T-helper 1 cell treated with Interleukin-12 subunit alpha and Interleukin-12 subunit beta and Interleukin-4 antibody, amounts not matched to agents 30 ng/mL and 1 ng/mL, for 36 hours (primary cell): ENCODE data around the gene RBMS2. TPM values are rescaled to one million over a fixed set of nuclear protein-coding genes. Genes with fewer than 3 reads are reported as not detected.
"Not testable (repeated sequence)": the region's sequence is repeated elsewhere in the genome, so short reads cannot be mapped to it uniquely, and the experiment has no call there.

Experiments
- intact Hi-C: fragments of 100-400 bp; cut with micrococcal nuclease; formaldehyde crosslinking; loops from one replicate; pipeline ENCODE4 v1.15.1; 2024
- total RNA-seq: library from RNA; stranded (reverse); gene quantifications from 2 replicates; pipeline ENCODE4 v1.2.3, GENCODE V29; 2022

RBMS2 gene, protein sequence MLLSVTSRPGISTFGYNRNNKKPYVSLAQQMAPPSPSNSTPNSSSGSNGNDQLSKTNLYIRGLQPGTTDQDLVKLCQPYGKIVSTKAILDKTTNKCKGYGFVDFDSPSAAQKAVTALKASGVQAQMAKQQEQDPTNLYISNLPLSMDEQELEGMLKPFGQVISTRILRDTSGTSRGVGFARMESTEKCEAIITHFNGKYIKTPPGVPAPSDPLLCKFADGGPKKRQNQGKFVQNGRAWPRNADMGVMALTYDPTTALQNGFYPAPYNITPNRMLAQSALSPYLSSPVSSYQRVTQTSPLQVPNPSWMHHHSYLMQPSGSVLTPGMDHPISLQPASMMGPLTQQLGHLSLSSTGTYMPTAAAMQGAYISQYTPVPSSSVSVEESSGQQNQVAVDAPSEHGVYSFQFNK
- total RNA-seq = 5.3 and 5.6 TPM in 2 replicates

DNA sequence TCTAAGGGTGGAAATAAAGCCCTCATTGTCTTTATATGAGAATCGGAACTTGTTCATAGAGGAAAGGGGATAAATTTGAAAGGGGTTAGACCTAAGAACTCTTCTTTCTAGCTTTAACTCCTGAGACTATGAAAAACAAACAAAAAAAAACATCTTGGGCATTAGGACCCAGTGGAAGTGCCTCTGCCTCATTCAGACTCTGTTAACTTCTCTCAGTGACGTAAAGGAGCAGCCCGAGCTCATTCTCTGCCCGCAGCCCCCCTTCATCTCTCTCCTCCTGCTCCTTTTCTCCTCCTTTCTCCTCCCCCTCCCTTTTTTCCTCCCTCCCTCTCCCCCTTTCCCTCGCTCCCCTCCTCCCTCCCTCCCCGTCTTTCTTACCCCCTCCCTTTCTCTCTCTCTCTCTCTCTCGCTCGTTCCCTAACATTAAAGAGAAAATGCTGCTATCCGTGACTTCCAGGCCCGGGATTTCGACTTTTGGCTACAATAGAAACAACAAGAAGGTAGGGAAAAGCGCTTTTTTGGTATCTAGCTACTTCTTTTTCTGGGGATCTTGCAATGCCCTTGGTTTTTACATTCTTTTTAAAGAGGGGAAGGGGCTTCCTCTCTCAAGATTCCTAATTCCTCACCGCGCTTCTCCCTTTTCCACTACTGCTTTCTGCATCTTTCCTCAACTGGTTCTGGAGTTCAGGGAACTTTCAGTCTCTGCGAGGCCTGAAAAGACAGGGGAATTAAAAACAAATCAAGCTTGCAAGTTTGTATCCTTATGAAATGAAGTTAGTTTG is at the start of gene RBMS2:
TSS of gene RBMS2 (plus strand) at position 231 of the 782 bp plus-strand sequence. CDS start at position 435, 204 bp downstream.
- intact Hi-C loops = loop anchor here (1.0 kb wide), 1 partner anchor 109 kb away; the partner anchor contains the start of gene BAZ2A

DNA sequence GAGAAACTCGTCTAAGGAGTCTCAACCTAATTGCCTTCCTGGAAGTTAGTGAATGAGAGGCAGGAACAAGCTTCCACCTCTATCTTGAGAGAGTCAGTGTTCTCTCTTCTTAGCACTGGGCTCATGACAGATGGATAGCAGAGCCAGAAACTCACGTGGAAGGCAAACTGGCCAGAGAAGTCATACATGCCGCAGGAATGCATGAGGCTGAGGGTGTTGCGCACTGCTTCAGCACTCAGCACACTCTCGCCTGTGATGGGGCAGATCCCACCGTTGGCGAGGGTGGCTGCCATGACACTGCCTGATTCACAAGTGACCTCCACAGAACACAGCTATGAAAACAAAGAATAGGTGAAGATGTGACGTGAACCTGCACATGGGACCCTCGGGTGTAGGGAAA is 47.2 kb upstream of the RBMS2 start:
- intact Hi-C loops = no loop called here

DNA sequence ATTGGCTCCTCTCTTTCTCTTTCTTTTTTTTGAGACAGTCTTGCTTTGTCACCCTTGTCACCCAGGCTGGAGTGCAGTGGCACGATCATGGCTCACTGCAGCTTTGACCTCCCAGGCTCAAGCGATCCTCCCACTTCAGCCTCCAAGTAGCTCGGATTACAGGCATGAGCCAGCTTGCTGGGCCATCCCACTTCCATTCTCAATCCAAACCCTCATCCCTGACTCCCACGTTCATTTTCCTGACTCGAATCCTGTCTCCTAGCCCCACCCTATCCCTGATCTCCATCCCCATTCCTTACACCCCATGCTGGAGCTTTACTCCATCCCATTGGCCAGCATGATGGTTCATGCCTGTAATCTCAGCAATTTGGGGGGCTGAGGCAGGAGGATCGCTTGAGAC is 45.5 kb upstream of the RBMS2 start:
- intact Hi-C loops = no loop called here

DNA sequence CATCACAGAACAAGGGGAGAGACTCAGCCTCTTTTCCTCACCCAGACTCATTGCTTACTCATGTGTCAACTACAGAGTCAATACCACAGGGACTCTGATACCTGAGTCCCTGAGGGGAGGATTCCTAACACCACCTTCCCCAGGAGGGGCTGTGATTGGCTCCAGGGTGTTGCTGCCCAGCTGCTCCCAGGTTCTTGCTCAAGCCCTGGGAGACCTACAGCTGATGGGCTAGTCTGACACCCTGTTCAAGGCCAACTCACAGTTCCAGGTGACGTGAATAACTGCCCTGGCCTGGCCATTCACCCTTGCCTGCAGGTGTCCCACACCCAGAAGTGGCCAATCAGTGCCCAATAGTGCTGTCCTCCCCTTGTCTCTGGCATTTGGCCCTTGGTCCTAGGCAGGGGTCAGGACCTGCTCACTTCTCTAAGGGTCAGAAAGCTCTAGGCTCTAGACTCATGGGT is 44.6 kb upstream of the RBMS2 start:
- intact Hi-C loops = no loop called here

DNA sequence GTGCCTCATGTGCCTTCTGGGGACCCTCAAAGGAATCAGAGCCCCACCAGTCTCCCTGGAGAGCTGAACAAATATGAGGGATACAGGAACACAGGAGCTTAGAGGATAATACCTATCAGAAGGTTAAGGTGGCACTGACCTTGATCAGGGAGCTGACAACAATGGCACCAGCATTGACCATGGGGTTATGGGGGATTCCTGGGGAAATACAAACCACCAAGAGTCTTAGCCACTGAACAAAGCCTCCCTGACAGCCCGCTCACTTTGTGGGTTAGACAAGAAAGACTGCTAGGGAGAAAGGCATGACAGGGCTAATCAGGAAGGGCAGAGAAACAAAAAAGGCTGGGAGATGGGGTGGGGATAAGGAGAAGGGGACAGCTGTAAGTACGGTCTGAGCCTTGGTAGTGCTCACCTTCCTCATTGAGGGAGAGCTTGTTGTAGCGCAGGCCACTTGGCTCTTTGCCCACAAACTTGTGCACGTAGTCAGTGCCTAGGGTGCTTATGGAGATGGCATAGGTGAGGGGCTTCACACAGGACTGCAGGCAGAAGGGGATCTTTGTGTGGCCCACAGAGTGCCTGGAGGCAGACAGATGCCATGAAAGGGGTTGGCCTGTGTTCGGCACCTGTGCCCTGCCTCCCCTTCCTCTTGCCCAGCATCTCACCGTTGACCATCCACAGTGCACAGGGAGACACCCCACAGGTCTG is 43.9 kb upstream of the RBMS2 start:
- intact Hi-C loops = no loop called here

DNA sequence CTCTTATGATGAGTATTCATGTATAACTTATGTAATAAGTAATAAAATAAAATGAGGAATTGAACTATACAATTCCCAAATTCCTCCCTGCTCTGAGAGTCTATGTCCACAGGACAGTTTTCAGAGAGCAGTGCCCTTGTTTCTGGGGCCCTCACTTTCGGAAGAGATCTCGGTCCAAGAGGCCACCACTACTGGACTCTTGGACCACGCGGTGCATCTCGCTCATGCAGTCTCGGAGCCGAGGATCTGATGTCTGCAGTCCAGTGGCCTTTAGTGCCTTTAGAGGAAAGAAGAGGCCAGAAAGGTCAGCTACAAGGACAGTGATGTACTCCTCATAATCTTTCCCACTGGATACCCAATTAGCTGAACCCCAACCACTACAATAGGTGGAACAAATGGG is 42.0 kb upstream of the RBMS2 start:
- intact Hi-C loops = no loop called here

DNA sequence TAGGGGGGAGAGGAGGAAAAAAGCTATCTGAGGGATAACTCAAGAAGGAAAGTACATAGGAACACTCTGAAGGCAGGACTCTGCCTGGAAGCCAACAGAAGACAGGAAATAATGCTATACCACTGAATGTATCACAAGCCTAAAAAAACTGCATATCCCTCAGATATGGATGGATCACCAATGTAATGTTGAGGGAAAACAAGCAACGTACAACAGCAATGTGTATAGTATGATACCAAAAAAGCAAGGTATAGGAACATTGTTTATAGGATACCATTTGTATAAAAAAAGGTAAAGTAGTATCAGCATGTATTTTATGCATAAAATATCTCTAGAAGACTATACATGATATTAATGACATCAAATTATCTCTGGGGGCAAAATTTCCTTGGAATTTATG is 37.1 kb upstream of the RBMS2 start:
- intact Hi-C loops = no loop called here

DNA sequence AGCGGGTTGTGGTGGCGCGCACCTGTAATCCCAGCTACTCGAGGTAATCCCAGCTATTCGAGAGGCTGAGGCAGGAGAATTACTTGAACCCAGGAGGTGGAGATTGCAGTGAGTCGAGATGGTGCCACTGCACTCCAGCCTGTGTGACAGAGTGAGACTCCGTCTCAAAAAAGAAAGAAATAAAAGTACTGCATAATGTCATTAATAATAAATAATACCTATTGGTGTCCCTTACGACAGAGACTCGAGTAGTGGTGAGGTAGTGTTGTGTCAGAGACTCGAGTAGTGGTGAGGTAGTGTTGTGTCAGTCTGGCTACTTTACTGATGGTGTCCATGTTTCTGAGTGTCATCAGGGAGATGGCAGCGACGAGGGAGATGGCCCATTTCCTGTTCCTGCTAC is 34.9 kb upstream of the RBMS2 start:
- intact Hi-C loops = no loop called here

DNA sequence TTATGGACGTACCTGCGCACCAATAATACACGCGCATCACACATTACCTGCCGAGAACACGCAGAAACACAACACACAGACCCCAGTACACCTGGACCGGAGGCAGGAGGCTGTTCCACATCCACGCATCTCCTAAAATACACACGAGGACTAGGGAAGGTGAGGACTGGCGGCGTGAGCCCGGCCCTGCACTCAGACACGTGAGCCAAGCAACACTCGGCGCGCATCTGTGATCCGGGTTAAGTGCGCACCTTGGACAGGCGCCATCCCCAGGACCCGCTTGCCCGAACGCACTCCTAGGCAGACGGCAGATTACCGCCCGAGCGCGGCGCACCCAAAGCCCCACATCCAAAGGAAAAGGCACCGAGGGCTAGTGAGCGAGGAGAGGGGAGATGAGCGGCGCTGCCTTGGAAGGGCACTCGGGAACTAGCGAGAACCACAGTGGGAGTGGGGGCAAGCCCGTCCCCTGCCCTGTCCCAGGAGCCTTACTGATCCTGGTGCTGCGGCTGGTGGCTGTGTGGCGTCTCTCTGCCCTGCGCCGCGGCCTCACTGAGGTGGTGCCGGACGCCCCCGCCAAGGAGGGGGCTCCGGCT is 34.1 kb upstream of the RBMS2 start:
- intact Hi-C loops = loop anchor here (1.0 kb wide), 1 partner anchor 19 kb away; the partner anchor contains the start of gene SPRYD4

DNA sequence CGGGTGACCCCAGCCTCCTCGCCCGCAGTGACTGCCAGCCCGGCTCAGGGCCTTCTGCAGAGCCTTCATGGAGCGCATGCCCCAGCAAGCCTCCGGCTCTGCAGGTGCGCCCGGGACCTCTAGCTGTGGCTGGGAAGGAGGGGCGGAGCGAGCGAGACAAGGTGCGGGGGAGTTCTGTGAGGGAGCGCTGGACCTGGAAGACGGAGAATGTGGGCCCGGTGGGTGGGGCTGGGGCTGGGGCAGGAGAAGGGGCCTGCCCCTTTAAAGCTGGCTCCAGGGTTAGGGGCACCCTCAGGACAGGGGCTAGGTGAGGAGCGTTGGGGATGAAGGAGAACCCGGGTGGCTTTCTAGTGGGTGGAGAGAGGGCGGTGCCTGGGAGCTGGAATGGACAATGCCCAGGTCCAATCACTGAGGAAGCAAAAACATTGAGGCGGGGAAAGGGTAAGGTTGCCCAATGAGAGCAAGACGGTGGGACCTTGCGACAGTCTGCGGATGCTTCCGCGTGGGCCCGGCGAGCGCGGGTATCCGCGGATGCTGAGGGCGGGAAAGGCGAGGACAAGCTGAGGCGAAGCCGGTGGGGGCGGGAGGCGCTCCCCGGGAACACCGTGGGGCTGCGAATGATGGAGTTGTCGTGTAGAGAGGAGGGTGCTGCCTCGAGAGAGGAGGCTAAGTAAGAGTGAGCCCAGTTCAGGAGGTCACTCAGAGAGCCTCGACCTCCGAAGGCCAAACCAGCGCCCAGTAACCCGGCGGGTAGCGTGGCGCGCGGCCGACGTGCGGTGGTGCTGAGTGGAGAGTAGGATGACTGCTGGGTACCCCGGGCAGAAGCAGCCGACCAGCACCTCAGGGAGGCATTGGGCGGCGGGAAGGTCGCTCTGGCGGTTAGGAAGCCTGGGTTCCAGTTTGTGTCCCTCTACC is 33.3 kb upstream of the RBMS2 start, which contains the start of gene GLS2:
TSS of gene GLS2 (minus strand) at position 121 of the 915 bp plus-strand sequence. CDS start at position 78, 43 bp downstream.
- intact Hi-C loops = loop anchor here (1.0 kb wide), 1 partner anchor 20 kb away; the partner anchor contains the start of gene SPRYD4

DNA sequence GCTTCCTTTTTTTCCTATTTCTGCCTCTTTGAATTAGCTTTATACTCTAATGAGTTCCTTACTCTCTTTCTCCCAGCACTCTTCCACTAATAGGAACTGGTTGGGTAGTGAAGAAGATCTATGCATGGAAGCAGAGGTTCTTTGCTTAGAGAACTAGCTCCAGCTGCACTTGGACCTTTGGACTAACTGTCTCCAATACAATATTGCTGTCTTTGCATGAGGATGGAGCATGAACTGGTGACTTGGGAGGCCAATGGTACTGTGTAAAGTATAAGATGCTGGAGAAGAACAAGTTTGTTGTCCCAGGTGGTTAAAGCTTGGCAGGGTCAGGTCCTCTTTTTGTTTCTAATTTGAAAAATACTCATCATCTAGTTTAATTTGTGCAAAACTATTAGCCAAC is 31.3 kb upstream of the RBMS2 start:
- intact Hi-C loops = no loop called here

DNA sequence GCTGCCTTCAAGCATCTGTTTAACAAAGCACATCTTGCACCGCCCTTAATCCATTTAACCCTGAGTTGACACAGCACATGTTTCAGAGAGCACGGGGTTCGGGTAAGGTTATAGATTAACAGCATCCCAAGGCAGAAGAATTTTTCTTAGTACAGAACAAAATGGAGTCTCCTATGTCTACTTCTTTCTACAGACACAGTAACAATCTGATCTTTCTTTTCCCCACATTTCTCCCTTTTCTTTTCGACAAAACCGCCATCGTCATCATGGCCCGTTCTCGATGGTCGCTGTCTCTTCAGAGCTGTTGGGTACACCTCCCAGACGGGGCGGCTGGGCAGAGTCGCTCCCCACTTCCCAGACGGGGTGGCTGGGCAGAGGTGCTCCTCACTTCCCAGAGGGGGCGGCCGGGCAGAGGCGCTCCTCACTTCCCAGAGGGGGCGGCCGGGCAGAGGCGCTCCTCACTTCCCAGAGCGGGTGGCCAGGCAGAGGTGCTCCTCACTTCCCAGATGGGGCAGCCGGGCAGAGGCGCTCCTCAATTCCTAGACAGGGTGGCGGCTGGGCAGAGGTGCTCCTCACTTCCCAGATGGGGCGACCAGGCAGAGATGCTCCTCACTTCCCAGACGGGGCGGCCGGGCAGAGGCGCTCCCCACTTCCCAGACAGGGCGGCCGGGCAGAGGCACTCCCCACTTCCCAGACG is 28.1 kb upstream of the RBMS2 start:
- intact Hi-C loops = not testable (repeated sequence)

DNA sequence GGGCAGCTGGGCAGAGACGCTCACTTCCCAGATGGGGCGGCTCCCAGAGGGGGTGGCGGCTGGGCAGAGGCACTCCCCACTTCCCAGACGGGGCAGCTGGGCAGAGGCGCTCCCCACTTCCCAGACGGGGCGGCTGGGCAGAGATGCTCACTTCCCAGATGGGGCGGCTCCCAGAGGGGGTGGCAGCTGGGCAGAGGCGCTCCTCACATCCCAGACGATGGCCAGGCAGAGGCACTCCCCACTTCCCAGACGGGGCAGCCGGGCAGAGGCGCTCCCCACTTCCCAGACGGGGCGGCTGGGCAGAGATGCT is 27.6 kb upstream of the RBMS2 start:
- intact Hi-C loops = not testable (repeated sequence)

DNA sequence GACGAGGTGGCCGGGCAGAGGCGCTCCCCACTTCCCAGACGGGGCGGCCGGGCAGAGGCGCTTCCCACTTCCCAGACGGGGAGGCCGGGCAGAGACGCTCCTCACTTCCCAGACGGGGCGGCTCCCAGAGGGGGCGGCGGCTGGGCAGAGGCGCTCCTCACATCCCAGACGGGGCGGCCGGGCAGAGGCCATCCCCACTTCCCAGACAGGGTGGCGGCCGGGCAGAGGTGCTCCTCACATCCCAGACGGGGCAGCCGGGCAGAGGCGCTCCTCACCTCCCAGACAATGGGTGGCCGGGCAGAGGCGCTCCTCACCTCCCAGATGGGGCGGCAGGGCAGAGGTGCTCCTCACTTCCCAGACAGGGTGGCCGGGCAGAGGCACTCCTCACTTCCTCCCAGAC is 27.1 kb upstream of the RBMS2 start:
- intact Hi-C loops = not testable (repeated sequence)

DNA sequence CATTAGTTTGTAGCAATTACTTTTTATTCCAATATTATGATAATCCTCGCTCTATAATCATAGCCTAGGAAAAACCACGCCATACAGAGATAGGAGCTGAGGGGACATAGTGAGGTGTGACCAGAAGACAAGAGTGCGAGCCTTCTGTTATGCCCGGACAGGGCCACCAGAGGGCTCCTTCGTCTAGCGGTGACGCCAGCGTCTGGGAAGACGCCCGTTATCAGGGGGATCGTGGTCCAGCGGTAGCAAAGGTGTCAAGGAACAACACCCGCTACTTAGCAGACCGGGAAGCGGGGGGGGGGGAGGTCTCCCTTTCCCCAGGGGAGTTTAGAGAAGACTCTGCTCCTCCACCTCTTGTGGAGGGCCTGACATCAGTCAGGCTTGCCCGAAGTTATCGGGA is 24.9 kb upstream of the RBMS2 start:
- intact Hi-C loops = loop anchor here (1.0 kb wide), 1 partner anchor 303 kb away; no protein-coding TSS in a partner anchor

DNA sequence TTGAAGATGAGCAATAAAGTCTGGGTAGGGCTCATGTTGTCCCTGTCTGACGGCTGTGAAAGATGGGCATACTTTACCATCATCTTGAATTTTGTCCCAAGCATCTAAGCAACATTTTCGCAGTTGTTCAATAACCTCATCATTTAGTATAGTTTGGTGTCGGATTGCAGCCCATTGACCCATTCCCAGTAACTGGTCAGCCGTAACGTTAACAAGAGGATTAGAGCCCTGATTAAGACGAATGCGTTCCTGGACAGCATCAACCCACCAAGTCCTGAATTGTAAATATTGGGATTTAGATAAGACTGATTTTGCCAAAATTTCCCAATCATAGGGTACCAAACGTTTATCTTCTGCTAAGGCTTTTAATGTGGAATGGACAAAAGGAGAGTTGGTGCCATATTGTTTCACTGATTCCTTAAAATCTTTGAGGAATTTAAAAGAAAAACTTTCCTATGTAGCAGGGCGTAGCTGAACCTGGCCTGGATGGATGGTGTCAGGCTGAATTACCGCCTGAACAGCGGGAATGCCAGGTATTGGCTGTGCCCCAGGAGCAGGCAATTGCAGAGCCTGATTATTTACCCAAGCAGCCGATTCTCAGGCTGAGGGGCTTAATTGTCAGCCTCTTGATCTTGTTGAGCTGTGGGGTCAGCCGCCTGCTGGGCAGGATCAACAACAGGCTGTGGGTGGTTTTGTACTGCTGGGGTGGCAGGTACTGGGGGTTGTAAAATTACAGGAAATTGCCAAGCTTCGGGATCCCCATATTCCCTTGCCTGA is 23.3 kb upstream of the RBMS2 start:
- intact Hi-C loops = not testable (repeated sequence)

DNA sequence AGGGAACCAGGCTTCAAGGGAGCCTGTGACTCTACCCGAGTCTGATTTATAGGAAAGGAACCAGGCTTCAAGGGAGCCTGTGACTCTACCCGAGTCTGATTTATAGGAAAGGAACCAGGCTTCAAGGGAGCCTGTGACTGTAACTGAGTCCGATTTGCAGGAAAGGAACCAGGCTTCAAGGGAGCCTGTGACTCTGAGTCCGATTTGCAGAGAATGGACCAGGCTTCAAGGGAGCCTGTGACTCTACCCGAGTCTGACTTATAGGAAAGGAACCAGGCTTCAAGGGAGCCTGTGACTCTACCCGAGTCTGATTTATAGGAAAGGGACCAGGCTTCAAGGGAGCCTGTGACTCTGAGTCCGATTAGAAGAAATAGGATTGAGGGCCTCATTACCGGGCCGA is 22.2 kb upstream of the RBMS2 start:
- intact Hi-C loops = not testable (repeated sequence)

DNA sequence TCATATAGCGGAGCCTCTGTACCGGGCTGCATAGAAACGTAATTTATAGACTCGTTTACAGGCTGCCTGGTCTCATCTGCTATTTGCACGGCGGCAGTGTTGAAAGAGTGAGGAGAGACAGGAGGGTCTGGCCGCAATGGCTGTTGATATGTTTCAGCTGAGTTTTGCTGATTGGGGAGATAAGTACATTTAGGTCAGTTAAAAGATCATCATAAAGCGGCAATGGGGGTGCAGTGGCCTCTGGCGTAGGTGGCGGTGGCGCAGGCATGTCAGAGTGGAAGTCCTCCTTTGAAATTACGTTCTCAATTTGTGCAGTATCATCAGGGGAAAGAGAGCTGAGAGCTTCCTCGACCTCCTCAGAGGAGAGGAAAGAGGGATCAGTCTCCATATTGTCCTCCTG is 21.7 kb upstream of the RBMS2 start:
- intact Hi-C loops = not testable (repeated sequence)

DNA sequence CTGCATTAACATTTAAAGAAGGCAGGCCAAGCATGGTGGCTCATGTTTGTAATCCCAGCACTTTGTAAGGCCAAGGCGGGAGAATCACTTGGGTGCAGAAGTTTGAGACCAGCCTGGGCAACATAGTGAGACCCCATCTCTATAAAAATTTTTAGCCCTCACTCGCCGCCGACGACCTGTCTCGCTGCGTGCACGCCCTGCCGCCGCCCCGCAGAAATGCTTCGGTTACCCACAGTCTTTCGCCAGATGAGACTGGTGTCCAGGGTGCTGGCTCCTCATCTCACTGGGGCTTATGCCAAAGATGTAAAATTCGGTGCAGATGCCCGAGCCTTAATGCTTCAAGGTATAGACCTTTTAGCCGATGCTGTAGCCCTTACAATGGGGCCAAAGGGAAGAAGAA is 10.8 kb upstream of the RBMS2 start:
- intact Hi-C loops = no loop called here
